ENCODE measurements around the gene MMP2. TPM values are rescaled to one million over a fixed set of nuclear protein-coding genes. Genes with fewer than 3 reads are reported as not detected.

MMP2 gene
- total RNA-seq, 1 experiment from 2014 or later, result 1.5 TPM

DNA sequence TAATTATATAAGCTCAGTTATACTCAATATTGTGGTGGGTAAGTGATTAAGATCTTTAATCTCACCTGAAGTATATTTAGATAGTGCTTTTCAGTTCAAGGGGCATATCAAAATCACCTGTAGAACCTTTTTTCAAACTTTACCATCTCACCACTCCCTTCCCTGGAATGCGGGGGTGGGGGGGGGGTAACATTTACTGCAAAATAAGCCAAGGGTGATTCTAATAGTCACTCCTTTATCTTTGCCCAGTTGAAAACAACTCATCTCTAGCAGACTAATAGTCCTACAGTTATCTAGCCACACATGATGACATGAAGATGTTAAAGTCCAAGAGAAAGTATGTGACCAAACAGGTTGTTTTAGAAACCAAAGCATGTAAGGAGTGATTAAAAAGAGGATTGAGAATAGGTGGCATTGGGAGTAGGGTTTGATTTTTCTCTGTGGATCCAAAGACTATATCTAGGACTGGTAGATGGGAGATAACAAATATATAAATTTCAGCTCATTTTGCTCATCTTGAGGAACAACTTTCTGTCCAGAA lies 51.4 kb downstream of the MMP2 start (continued):
- TF ChIP-seq YY1 (IDR thresholded peaks at IDR 0.05; ENCODE audit: extremely low read depth, insufficient replicate concordance, low read depth, low read length) (no peak), EZH2 (IDR thresholded peaks at IDR 0.05) (no peak)
- TF ChIP-seq, protein P1, sequence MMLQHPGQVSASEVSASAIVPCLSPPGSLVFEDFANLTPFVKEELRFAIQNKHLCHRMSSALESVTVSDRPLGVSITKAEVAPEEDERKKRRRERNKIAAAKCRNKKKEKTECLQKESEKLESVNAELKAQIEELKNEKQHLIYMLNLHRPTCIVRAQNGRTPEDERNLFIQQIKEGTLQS (IDR thresholded peaks at IDR 0.05), result no peak

- no peaks in the 10 kb centered on the region for H3K9me3 ChIP-seq (ENCODE audit: control insufficient read depth in 1 of 2, insufficient read depth in 1 of 2, low read depth in 1 of 2, low read length in 2 of 2)
- H3K9ac ChIP-seq (ENCODE audit: low read length), result no peak overlapping the region
- intact Hi-C loops (cut with micrococcal nuclease), result no loop called here
Measured at GRCh38 chr16:55532227-55532626, 53.2 kb downstream of the MMP2 start.

More at GRCh38 chr16:55532227-55532626, 53.2 kb downstream of the MMP2 start:
- BruUV-seq (replicated peaks), result no TSS peak
- Histone ChIP-seq H3K4me2 (ENCODE audit: low read length) (no peak overlapping the region), H3K4me1 (ENCODE audit: control insufficient read depth in 1 of 2, insufficient read depth in 2 of 2, low read length in 2 of 2) (no peaks in the 10 kb centered on the region), H3K36me3 (ENCODE audit: control insufficient read depth in 1 of 2, insufficient read depth in 2 of 2, low read length in 2 of 2) (peaks cover 0 to 3% of the 10 kb centered on the region in 2 experiments; a peak in 1 of 4 replicates), H4K20me1 (ENCODE audit: insufficient read depth) (no peaks in the 10 kb centered on the region), H3K4me3 (replicated peaks in 1 of 2; ENCODE audit: low read depth in 1 of 2, low read length in 2 of 2) (no peak overlapping the region), H3K27me3 (ENCODE audit: insufficient read depth, low read length) (no peaks in the 10 kb centered on the region), H3K79me2 (ENCODE audit: insufficient read depth, low read length) (no peaks in the 10 kb centered on the region), H3K27ac (ENCODE audit: low read depth, low read length) (no peak overlapping the region), H3K9me2 (ENCODE audit: insufficient read depth) (no peaks in the 10 kb centered on the region), H2AFZ (ENCODE audit: low read depth, low read length, poor library complexity, severe bottlenecking) (no peak overlapping the region)
- TF ChIP-seq ELF1 (IDR thresholded peaks at IDR 0.05; ENCODE audit: borderline replicate concordance, low read depth) (no peak), EGR1 (IDR thresholded peaks at IDR 0.05; ENCODE audit: low read depth) (no peak), FOSL1 (IDR thresholded peaks at IDR 0.05; ENCODE audit: low read depth) (no peak), ZNF274 (IDR thresholded peaks at IDR 0.05; ENCODE audit: low read depth, low read length) (no peak), CEBPB (IDR thresholded peaks at IDR 0.05; ENCODE audit: low read depth) (no peak), SIN3A (IDR thresholded peaks at IDR 0.05; ENCODE audit: low read depth) (no peak), MAX (IDR thresholded peaks at IDR 0.05) (no peak), YY1 (IDR thresholded peaks at IDR 0.05; ENCODE audit: extremely low read depth, insufficient replicate concordance, low read depth, low read length) (no peak), CBX3 (IDR thresholded peaks at IDR 0.05; ENCODE audit: low read depth) (no peak), ZFX (IDR thresholded peaks at IDR 0.05) (no peak), POLR2A (IDR thresholded peaks at IDR 0.05; ENCODE audit: borderline replicate concordance, extremely low read depth, insufficient read depth, insufficient read length) (no peak), POLR2AphosphoS5 (IDR thresholded peaks at IDR 0.05; ENCODE audit: low read depth, low read length) (no peak), RAD21 (IDR thresholded peaks at IDR 0.05; ENCODE audit: low read depth) (no peak)
- TF ChIP-seq, protein P1 (IDR thresholded peaks at IDR 0.05), result no peak
- DNase-seq (ENCODE audit: low read depth, low spot score), result no peak
- CTCF ChIA-PET, result interaction anchor here (1.0 kb wide), 1 partner anchor 67 kb away, joined by 3 read pairs; no protein-coding TSS in a partner anchor
- RAD21 ChIA-PET (ENCODE audit: low non-redundant PET in 1 of 2, low total read pairs in 2 of 2, uncharacterized antibody in 2 of 2, unreplicated experiment in 2 of 2), result no interaction called here
- POLR2A ChIA-PET, result no interaction called here
- ATAC-seq, result no peak
